Measurements from ENCODE around the gene SOX6.

- TF ChIP-seq EP300 (IDR thresholded peaks at IDR 0.05; ENCODE audit: borderline replicate concordance in 1 of 2, low read depth in 1 of 2, low read length in 1 of 2) (no peak), CTCF (IDR thresholded peaks at IDR 0.05) (no peak), RCOR1 (IDR thresholded peaks at IDR 0.05; ENCODE audit: low read length) (no peak), CHD2 (IDR thresholded peaks at IDR 0.05; ENCODE audit: low read length, partially characterized antibody) (no peak), RAD21 (IDR thresholded peaks at IDR 0.05; ENCODE audit: low read length) (no peak), SMC3 (IDR thresholded peaks at IDR 0.05; ENCODE audit: low read depth, low read length) (no peak), YY1 (IDR thresholded peaks at IDR 0.05; ENCODE audit: low read depth) (no peak), RFX5 (IDR thresholded peaks at IDR 0.05; ENCODE audit: low read length) (no peak), PBX3 (IDR thresholded peaks at IDR 0.05) (no peak), MXI1 (IDR thresholded peaks at IDR 0.05; ENCODE audit: low read depth, low read length) (no peak), USF2 (IDR thresholded peaks at IDR 0.05; ENCODE audit: borderline replicate concordance, low read depth, low read length) (no peak), MAX (IDR thresholded peaks at IDR 0.05; ENCODE audit: low read depth) (no peak), GATA2 (CRISPR knock-in tag; IDR thresholded peaks at IDR 0.05) (no peak)
Observed at GRCh38 chr11:15977116-15977515, 379.2 kb downstream of the SOX6 start.

Data from SK-N-SH (cell line).